Measurements from ENCODE around the gene CCR5.
"Not testable (repeated sequence)": the region's sequence is repeated elsewhere in the genome, so short reads cannot be mapped to it uniquely, and the experiment has no call there.

The CCR5 gene

DNA sequence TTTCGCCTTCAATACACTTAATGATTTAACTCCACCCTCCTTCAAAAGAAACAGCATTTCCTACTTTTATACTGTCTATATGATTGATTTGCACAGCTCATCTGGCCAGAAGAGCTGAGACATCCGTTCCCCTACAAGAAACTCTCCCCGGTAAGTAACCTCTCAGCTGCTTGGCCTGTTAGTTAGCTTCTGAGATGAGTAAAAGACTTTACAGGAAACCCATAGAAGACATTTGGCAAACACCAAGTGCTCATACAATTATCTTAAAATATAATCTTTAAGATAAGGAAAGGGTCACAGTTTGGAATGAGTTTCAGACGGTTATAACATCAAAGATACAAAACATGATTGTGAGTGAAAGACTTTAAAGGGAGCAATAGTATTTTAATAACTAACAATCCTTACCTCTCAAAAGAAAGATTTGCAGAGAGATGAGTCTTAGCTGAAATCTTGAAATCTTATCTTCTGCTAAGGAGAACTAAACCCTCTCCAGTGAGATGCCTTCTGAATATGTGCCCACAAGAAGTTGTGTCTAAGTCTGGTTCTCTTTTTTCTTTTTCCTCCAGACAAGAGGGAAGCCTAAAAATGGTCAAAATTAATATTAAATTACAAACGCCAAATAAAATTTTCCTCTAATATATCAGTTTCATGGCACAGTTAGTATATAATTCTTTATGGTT lies at the start of gene CCR5:
Gene CCR5, plus strand, starts transcription at position 108 of the 680 bp plus-strand sequence. CDS start 1,957 bp downstream, outside the sequence.
- no peak for DNase-seq (ENCODE audit: low read depth)

GRCh38 chr3:46321461-46322104 lies 49.2 kb upstream of the CCR5 start:
- no peak for DNase-seq (ENCODE audit: low read depth)

GRCh38 chr3:46324036-46324435 lies 46.7 kb upstream of the CCR5 start:
- no peak for DNase-seq (ENCODE audit: low read depth)

GRCh38 chr3:46325645-46326300 lies 45.0 kb upstream of the CCR5 start:
- DNase-seq (ENCODE audit: low read depth), result no peak

GRCh38 chr3:46330676-46331075 lies 40.1 kb upstream of the CCR5 start:
- not testable (repeated sequence) for DNase-seq (ENCODE audit: low read depth)

DNA sequence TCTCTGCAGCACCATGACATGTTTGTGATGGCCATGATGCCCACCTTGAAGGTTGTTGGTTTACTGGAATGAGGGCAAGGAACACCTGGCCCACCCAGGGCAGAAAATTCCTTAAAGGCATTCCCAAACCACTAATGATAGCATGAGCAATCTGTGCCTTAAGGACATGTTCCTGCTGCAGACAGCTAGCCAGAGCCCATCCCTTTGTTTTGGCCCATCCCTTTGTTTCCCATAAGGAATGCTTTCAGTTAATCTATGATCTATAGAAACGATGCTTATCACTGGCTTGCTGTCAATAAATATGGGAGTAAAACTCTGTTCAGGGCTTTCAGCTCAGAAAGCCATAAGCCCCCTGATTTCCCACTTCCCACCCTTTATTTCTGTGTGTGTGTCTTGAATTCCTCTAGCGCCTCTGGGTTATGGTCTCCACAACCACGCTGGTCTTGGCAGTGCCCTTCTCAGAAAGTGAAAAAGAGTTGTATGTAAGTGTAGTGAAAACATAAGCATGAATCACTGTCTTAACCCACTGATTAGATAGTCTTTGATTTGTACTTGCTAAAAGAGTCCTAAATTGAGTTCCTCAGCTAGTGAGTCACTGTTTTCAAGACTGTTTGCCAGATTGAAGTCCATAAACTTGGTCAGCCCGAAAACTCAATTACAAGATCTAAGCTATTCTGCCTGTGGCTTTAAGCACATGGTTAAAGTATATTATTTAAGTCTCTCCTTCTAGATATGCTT lies 35.8 kb upstream of the CCR5 start:
- no peak for DNase-seq (ENCODE audit: low read depth)

- DNase-seq (ENCODE audit: low read depth), result no peak
Observed at GRCh38 chr3:46335541-46335940, 35.2 kb upstream of the CCR5 start.

DNA sequence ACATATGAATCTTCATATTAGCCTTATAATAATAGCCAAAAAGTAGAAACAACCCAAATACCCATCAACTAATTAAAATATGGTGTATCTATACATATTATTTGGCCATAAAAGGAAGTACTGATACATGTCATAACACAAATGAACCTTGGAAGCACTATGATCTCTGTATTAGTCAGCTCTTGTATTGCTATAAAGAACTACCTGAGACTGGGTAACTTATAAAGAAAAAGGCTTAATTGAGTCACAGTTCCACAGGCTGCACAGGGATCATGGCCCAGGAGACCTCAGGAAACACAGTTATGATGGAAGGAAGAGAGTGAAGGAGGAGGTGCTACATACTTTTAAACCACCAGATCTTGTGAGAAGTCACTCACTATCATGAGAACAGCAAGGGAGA lies 32.8 kb upstream of the CCR5 start:
- no peak for DNase-seq (ENCODE audit: low read depth)

DNA sequence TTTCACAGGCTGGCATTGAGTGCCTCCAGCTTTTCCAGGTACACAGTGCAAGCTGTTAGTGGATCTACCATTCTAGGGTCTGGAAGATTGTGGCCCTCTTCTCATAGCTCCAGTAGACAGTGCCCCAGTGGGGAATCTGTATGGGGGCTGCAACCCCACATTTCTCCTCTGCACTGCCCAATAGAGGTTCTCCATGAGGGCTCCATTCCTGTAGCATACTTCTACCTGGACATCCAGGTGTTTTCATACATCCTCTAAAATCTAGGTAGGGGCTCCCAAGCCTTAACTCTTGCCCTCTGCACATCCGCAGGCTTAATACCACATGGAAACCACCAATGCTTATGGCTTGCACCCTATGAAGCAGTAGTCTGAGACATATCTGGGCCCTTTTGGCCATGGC lies 31.9 kb upstream of the CCR5 start:
- DNase-seq (ENCODE audit: low read depth), result no peak

DNA sequence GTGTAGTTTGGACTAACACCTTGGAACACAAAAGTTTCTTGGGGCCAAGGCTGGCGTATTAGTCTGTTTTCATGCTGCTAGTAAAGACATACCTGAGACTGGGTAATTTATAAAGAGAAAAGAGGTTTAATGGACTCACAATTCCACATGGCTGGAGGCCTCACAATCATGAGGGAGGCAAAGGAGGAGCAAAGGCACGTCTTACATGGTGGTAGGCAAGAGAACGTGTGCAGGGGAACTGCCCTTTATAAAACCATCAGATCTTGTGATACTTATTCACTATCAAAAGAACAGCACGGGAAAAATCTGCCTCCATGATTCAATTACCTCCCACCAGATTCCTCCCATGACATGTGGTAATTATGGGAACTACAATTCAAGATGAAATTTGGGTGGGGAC lies 26.3 kb upstream of the CCR5 start:
- no peak for DNase-seq (ENCODE audit: low read depth)

- DNase-seq (ENCODE audit: low read depth), result no peak
Observed at GRCh38 chr3:46348823-46349482, 21.8 kb upstream of the CCR5 start.

GRCh38 chr3:46349484-46350261 lies 21.1 kb upstream of the CCR5 start:
- DNase-seq (ENCODE audit: low read depth), result no peak

GRCh38 chr3:46350262-46350565 lies 20.5 kb upstream of the CCR5 start:
- DNase-seq (ENCODE audit: low read depth), result no peak

- no peak for DNase-seq (ENCODE audit: low read depth)
Observed at GRCh38 chr3:46351646-46352045, 19.1 kb upstream of the CCR5 start.

GRCh38 chr3:46353090-46353489 lies 17.7 kb upstream of the CCR5 start:
- no peak for DNase-seq (ENCODE audit: low read depth)

DNA sequence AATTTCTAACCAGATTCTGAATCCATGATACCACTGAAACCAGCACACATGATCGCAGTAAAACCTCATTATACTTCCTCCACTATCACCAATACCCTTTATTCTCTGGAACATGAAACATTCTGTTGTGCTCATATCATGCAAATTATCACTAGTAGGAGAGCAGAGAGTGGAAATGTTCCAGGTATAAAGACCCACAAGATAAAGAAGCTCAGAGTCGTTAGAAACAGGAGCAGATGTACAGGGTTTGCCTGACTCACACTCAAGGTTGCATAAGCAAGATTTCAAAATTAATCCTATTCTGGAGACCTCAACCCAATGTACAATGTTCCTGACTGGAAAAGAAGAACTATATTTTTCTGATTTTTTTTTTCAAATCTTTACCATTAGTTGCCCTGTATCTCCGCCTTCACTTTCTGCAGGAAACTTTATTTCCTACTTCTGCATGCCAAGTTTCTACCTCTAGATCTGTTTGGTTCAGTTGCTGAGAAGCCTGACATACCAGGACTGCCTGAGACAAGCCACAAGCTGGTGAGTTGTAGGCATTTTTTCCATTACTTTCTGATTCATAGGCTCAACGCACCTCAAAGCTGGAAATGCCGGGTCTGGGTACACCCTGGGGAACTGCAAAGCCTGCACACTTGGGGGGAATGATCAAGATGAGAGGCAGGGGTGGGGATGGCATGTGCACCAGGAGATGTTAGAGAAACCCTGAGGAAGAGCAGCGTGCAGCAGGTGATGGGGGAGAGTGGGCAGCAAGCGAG lies 16.9 kb upstream of the CCR5 start, which contains the start of gene CCR2:
Gene CCR2, plus strand, starts transcription at position 465 of the 764 bp plus-strand sequence. CDS start 3,417 bp downstream, outside the sequence.
- DNase-seq (ENCODE audit: low read depth), result no peak

DNA sequence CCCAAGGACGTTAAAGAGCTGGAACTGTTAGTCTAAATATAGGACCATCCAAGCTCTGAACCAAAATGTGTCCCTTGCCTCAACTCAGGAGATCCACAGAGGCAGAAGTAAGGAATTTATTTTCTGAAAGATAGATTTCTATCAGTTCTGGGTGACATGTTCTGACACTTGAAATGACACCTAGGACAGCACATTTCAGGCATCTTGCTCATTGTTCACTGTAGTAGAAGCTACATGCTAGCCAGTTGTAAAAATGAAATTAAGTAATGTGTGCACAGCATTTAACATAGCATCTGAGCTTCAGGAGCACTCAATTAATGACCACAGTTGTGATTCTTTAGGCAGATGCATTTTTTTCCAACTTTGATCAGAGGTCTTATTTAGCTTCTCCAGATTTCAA lies 16.3 kb upstream of the CCR5 start:
- DNase-seq (ENCODE audit: low read depth), result no peak

- no peak for DNase-seq (ENCODE audit: low read depth)
Observed at GRCh38 chr3:46354984-46355383, 15.8 kb upstream of the CCR5 start.

DNA sequence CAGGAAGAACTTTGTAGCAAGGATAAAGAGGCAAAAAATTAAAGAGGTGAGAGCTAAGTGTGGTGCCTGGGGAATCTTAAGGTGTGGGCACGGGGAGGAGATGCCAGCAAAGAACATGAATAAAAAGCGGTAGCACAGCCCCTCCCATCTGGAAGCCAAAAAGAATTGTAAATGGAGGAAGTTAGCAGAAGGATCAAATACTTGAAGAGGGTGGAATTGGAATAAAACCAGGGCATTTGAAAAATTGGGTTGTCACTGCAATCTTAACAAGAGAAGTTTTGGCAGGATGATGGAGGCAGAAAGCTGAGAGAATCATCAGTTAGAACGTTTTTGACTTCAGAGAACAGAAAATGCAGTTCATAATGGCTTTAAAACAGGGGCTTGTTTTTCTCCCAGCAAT lies 14.5 kb upstream of the CCR5 start:
- no peak for DNase-seq (ENCODE audit: low read depth)

DNA sequence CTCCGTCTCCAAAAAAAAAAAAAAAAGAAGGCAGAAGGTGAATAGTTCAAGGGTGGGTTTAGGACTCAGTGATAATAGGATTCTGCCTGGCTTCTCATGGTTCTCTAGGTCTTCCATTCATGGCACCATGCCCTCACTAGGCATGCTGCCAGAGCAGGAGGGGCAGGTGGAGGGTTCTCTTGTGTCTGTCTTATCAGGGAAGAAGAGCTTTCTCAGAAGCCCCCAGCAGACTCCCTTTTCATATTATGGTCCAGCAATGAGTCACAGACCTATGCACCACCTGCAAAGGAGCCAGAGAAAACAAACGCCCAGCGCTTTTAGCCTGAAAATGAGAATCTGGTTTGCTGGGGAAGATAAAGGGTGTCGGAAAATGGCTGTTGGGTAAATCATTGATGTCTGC lies 13.8 kb upstream of the CCR5 start:
- no peak for DNase-seq (ENCODE audit: low read depth)

GRCh38 chr3:46358466-46358865 lies 12.3 kb upstream of the CCR5 start:
- DNase-seq (ENCODE audit: low read depth), result no peak
